Measurements from ENCODE around the gene NUCKS1. TPM values are rescaled to one million over a fixed set of nuclear protein-coding genes. Genes with fewer than 3 reads are reported as not detected.

The NUCKS1 gene
- total RNA-seq, 1 donor from 2014 or later: 304 TPM

GRCh38 chr1:205676597-205676996 is 73.4 kb downstream of the NUCKS1 start:
- Mint-ChIP-seq H3K27ac (no peak overlapping the region), H3K4me3 (no peak overlapping the region), H3K9me3 (no peaks in the 10 kb centered on the region), H3K36me3 (no peaks in the 10 kb centered on the region), H3K4me1 (peaks cover 40% of the 10 kb centered on the region), H3K27me3 (ENCODE audit: low read depth) (no peaks in the 10 kb centered on the region)
- no peak for DNase-seq (ENCODE audit: low spot score in 2 of 2, unreplicated experiment in 2 of 2)
- TF ChIP-seq CTCF (IDR thresholded peaks at IDR 0.05; ENCODE audit: unreplicated experiment): no peak

GRCh38 chr1:205676002-205676401 is 74.0 kb downstream of the NUCKS1 start:
- Mint-ChIP-seq H3K9me3 (no peaks in the 10 kb centered on the region), H3K36me3 (no peaks in the 10 kb centered on the region), H3K27ac (no peak overlapping the region), H3K27me3 (ENCODE audit: low read depth) (no peaks in the 10 kb centered on the region), H3K4me3 (no peak overlapping the region), H3K4me1 (peaks cover 43% of the 10 kb centered on the region)
- DNase-seq (ENCODE audit: low spot score in 2 of 2, unreplicated experiment in 2 of 2): no peak
- TF ChIP-seq CTCF (IDR thresholded peaks at IDR 0.05; ENCODE audit: unreplicated experiment): no peak

- H3K9me3 Mint-ChIP-seq: no peaks in the 10 kb centered on the region
- no peak for TF ChIP-seq CTCF (IDR thresholded peaks at IDR 0.05; ENCODE audit: unreplicated experiment)
- peaks cover 45% of the 10 kb centered on the region for H3K4me1 Mint-ChIP-seq
These were observed 74.7 kb downstream of the NUCKS1 start for GRCh38 chr1:205675247-205675646.

GRCh38 chr1:205672970-205673369 is 77.0 kb downstream of the NUCKS1 start:
- Mint-ChIP-seq H3K4me1 (peaks cover 48% of the 10 kb centered on the region), H3K4me3 (no peak overlapping the region), H3K9me3 (no peaks in the 10 kb centered on the region), H3K27me3 (ENCODE audit: low read depth) (peaks cover 3% of the 10 kb centered on the region), H3K36me3 (no peaks in the 10 kb centered on the region), H3K27ac (peak overlapping the region; percentile 94)
- TF ChIP-seq CTCF (IDR thresholded peaks at IDR 0.05; ENCODE audit: unreplicated experiment): no peak
- no peak for DNase-seq (ENCODE audit: low spot score in 2 of 2, unreplicated experiment in 2 of 2)

More at GRCh38 chr1:205675247-205675646, 74.7 kb downstream of the NUCKS1 start:
- no peaks in the 10 kb centered on the region for H3K27me3 Mint-ChIP-seq (ENCODE audit: low read depth)
- no peaks in the 10 kb centered on the region for H3K36me3 Mint-ChIP-seq
- DNase-seq (ENCODE audit: low spot score in 2 of 2, unreplicated experiment in 2 of 2): no peak
- no peak overlapping the region for H3K4me3 Mint-ChIP-seq
- H3K27ac Mint-ChIP-seq: no peak overlapping the region

GRCh38 chr1:205672395-205672889 is 77.5 kb downstream of the NUCKS1 start:
- H3K9me3 Mint-ChIP-seq: no peaks in the 10 kb centered on the region
- H3K4me3 Mint-ChIP-seq: no peak overlapping the region
- peaks cover 49% of the 10 kb centered on the region for H3K4me1 Mint-ChIP-seq
- H3K27me3 Mint-ChIP-seq (ENCODE audit: low read depth): peaks cover 3% of the 10 kb centered on the region
- H3K27ac Mint-ChIP-seq: peak overlapping the region; percentile 94
- H3K36me3 Mint-ChIP-seq: no peaks in the 10 kb centered on the region
- TF ChIP-seq CTCF (IDR thresholded peaks at IDR 0.05; ENCODE audit: unreplicated experiment): no peak
- DNase-seq (ENCODE audit: low spot score in 2 of 2, unreplicated experiment in 2 of 2): no peak
